ENCODE data around the gene ANKK1. TPM values are rescaled to one million over a fixed set of nuclear protein-coding genes. Genes with fewer than 3 reads are reported as not detected.

Gene ANKK1
- total and polyA plus RNA-seq, 9 of the 15 experiments (the other 6 are each of a cell fraction or from before 2014, with no cell fraction given), result not detected

DNA sequence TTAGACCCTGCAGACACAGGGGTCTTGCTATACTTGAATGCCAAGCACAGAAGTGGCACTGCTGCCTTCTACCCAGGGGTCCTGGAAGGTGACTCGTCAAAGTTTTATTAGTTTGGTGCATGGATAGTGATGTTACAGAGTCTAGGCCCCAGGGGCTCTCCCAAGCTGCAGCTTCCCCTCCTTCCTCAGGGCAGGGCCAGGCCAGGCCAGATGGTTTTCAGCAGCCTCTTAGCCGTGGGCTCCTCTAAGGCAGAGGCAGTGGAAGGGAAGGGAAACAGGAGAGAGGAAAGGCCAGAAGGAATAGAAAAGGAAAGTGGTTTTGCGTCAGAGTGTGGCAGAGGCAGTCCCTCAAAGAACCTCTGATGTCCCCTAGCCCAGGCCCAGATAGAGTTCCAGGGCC is 21.9 kb downstream of the ANKK1 start:
- TF ChIP-seq, protein P1, sequence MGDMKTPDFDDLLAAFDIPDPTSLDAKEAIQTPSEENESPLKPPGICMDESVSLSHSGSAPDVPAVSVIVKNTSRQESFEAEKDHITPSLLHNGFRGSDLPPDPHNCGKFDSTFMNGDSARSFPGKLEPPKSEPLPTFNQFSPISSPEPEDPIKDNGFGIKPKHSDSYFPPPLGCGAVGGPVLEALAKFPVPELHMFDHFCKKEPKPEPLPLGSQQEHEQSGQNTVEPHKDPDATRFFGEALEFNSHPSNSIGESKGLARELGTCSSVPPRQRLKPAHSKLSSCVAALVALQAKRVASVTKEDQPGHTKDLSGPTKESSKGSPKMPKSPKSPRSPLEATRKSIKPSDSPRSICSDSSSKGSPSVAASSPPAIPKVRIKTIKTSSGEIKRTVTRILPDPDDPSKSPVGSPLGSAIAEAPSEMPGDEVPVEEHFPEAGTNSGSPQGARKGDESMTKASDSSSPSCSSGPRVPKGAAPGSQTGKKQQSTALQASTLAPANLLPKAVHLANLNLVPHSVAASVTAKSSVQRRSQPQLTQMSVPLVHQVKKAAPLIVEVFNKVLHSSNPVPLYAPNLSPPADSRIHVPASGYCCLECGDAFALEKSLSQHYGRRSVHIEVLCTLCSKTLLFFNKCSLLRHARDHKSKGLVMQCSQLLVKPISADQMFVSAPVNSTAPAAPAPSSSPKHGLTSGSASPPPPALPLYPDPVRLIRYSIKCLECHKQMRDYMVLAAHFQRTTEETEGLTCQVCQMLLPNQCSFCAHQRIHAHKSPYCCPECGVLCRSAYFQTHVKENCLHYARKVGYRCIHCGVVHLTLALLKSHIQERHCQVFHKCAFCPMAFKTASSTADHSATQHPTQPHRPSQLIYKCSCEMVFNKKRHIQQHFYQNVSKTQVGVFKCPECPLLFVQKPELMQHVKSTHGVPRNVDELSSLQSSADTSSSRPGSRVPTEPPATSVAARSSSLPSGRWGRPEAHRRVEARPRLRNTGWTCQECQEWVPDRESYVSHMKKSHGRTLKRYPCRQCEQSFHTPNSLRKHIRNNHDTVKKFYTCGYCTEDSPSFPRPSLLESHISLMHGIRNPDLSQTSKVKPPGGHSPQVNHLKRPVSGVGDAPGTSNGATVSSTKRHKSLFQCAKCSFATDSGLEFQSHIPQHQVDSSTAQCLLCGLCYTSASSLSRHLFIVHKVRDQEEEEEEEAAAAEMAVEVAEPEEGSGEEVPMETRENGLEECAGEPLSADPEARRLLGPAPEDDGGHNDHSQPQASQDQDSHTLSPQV (IDR thresholded peaks at IDR 0.05), result no peak
- TF ChIP-seq ZBTB34 (CRISPR knock-in tag; IDR thresholded peaks at IDR 0.05), result no peak
- TF ChIP-seq, protein P2, sequence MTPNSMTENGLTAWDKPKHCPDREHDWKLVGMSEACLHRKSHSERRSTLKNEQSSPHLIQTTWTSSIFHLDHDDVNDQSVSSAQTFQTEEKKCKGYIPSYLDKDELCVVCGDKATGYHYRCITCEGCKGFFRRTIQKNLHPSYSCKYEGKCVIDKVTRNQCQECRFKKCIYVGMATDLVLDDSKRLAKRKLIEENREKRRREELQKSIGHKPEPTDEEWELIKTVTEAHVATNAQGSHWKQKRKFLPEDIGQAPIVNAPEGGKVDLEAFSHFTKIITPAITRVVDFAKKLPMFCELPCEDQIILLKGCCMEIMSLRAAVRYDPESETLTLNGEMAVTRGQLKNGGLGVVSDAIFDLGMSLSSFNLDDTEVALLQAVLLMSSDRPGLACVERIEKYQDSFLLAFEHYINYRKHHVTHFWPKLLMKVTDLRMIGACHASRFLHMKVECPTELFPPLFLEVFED (CRISPR knock-in tag; conservative IDR thresholded peaks at IDR 0.05), result no peak
- no peak for TF ChIP-seq ZNF444 (CRISPR knock-in tag; IDR thresholded peaks at IDR 0.05)
- no peak for TF ChIP-seq KLF6 (CRISPR knock-in tag; IDR thresholded peaks at IDR 0.05; ENCODE audit: borderline replicate concordance)
- TF ChIP-seq POLR2B (IDR thresholded peaks at IDR 0.05; ENCODE audit: low read depth, partially characterized antibody), result no peak
- no peak for TF ChIP-seq RFX5 (IDR thresholded peaks at IDR 0.05; ENCODE audit: low read depth, low read length)
- TF ChIP-seq ZHX1 (conservative IDR thresholded peaks at IDR 0.05; ENCODE audit: low read length), result no peak
- TF ChIP-seq LARP7 (IDR thresholded peaks at IDR 0.05), result no peak
- TF ChIP-seq ZFP36 (IDR thresholded peaks at IDR 0.05; ENCODE audit: low read depth, low read length, partially characterized antibody), result no peak
- no peak for TF ChIP-seq BCOR (IDR thresholded peaks at IDR 0.05)
- no peak for TF ChIP-seq NCOA6 (IDR thresholded peaks at IDR 0.05)
- no peak for TF ChIP-seq DNMT1 (IDR thresholded peaks at IDR 0.05)
- 0% methylated on average over 3 of the region's 3 CpGs for WGBS (ENCODE audit: insufficient coverage, low coverage, missing lambda C conversion rate)
- H3K9me1 ChIP-seq (ENCODE audit: control insufficient read depth, insufficient read depth, low read length), result no peaks in the 10 kb centered on the region
- no peak overlapping the region for H3K9ac ChIP-seq (ENCODE audit: insufficient read depth in 1 of 2, low read depth in 2 of 2, low read length in 2 of 2)
- peaks cover 5% of the 10 kb centered on the region; the same call in 1 of the 2 replicates for H4K20me1 ChIP-seq (replicated peaks; ENCODE audit: control insufficient read depth, insufficient read depth, low read length)
- intact Hi-C loops (cut with micrococcal nuclease), result no loop called here
- ChIA-PET CTCF (ENCODE audit: low intra/inter-chr PET ratio) (no interaction called here), POLR2A (no interaction called here)
- no peak for ATAC-seq
- H3K79me2 ChIP-seq (ENCODE audit: control insufficient read depth, insufficient read depth, low read length), result no peaks in the 10 kb centered on the region
- no peak overlapping the region for H3K4me3 ChIP-seq
- in situ Hi-C loops (cut with MboI), result no loop called here
- no peak overlapping the region for H3K4me2 ChIP-seq (ENCODE audit: insufficient read depth, low read length)
- H3K36me3 ChIP-seq (ENCODE audit: control insufficient read depth, insufficient read depth, low read length), result no peaks in the 10 kb centered on the region
- BruUV-seq (replicated peaks), result no TSS peak
- H3K4me1 ChIP-seq (replicated peaks in 1 of 2; ENCODE audit: control insufficient read depth in 2 of 2, insufficient read depth in 2 of 2, low read length in 2 of 2), result no peaks in the 10 kb centered on the region
- H3K9me3 ChIP-seq (replicated peaks; ENCODE audit: control insufficient read depth, insufficient read depth, low read depth, low read length), result no peaks in the 10 kb centered on the region
- DNase-seq (ENCODE audit: extremely low read depth in 1 of 4, low spot score in 3 of 4), result no peak
- H3K27me3 ChIP-seq (ENCODE audit: control insufficient read depth in 2 of 2, insufficient read depth in 2 of 2, low read length in 2 of 2), result peaks cover 0 to 69% of the 10 kb centered on the region in 2 experiments; a peak in 3 of 5 replicates
- H3K27ac ChIP-seq (ENCODE audit: extremely low read depth, low read depth, low read length), result no peak overlapping the region
- FAIRE-seq, result no peak
- no peak overlapping the region for H2AFZ ChIP-seq (ENCODE audit: low read depth, low read length)
